H9 (cell line): ENCODE measurements around the gene LRRC42. TPM values are rescaled to one million over a fixed set of nuclear protein-coding genes. Genes with fewer than 3 reads are reported as not detected.
A peak's percentile ranks its signal among the peaks of the same experiment; 100 is the strongest.

Experiments used
- DNase-seq: peaks from one replicate; pipeline ENCODE4 v3.0.0-alpha.2; 2017
- H2AFZ ChIP-seq: one replicate; pipeline ENCODE4 v1.6.1; 2013; ENCODE audit warnings: mild to moderate bottlenecking, low read length, control low read depth, moderate library complexity
- H2AK5ac ChIP-seq: 2 replicates; pipeline ENCODE4 v1.6.1; 2013; ENCODE audit warnings: low read length, control low read depth, mixed read lengths; ENCODE audit not compliant: insufficient read length
- H2BK120ac ChIP-seq: one replicate; pipeline ENCODE4 v1.6.1; 2013; ENCODE audit warnings: low read depth, mild to moderate bottlenecking, low read length, control low read depth, inconsistent platforms; ENCODE audit not compliant: poor library complexity, severe bottlenecking
- H2BK12ac ChIP-seq: 2 replicates; pipeline ENCODE4 v1.6.1; 2013; ENCODE audit warnings: low read length, control low read depth, mixed read lengths, low read depth; ENCODE audit not compliant: insufficient read length
- H2BK15ac ChIP-seq: 2 replicates; pipeline ENCODE4 v1.6.1; 2013; ENCODE audit warnings: low read depth, low read length, control low read depth
- H2BK20ac ChIP-seq: one replicate; pipeline ENCODE4 v1.6.1; 2013; ENCODE audit warnings: low read depth, mild to moderate bottlenecking, low read length, control low read depth, inconsistent platforms; ENCODE audit not compliant: poor library complexity, severe bottlenecking
- H2BK5ac ChIP-seq: 2 replicates; pipeline ENCODE4 v1.6.1; 2013; ENCODE audit warnings: low read length, control low read depth, mixed read lengths; ENCODE audit not compliant: insufficient read length
- H3K14ac ChIP-seq: 2 replicates; pipeline ENCODE4 v1.6.1; 2013; ENCODE audit warnings: low read length, control low read depth; ENCODE audit not compliant: insufficient read depth
- H3K18ac ChIP-seq: 2 replicates; pipeline ENCODE4 v1.6.1; 2013; ENCODE audit warnings: low read depth, mild to moderate bottlenecking, mixed read lengths, low read length, control low read depth; ENCODE audit not compliant: insufficient read length
- H3K23ac ChIP-seq: 2 replicates; pipeline ENCODE4 v1.6.1; 2013; ENCODE audit warnings: low read length, control low read depth, mixed read lengths, low read depth; ENCODE audit not compliant: insufficient read length
- H3K23me2 ChIP-seq: 2 replicates; pipeline ENCODE4 v1.6.1; 2013; ENCODE audit warnings: low read depth, mild to moderate bottlenecking, mixed read lengths, low read length, control low read depth; ENCODE audit not compliant: insufficient read length, poor library complexity, severe bottlenecking
- H3K27ac ChIP-seq: 2 replicates; pipeline ENCODE4 v1.5.1; 2013; ENCODE audit warnings: low read length, control low read depth, mixed read lengths, low read depth; ENCODE audit not compliant: insufficient read length
- H3K27me3 ChIP-seq: 2 replicates; pipeline ENCODE4 v1.6.1; 2013; ENCODE audit warnings: low read length, control low read depth, inconsistent platforms; ENCODE audit not compliant: insufficient read depth
- H3K4ac ChIP-seq: 2 replicates; pipeline ENCODE4 v1.6.1; 2013; ENCODE audit warnings: low read depth, mild to moderate bottlenecking, control low read depth, inconsistent platforms, low read length, moderate library complexity
- H3K4me1 ChIP-seq: 2 replicates; pipeline ENCODE4 v1.6.1; 2013; ENCODE audit warnings: low read length, control low read depth, inconsistent platforms; ENCODE audit not compliant: insufficient read depth
- H3K4me2 ChIP-seq: 2 replicates; pipeline ENCODE4 v1.6.1; 2013; ENCODE audit warnings: low read length, control low read depth, mixed read lengths; ENCODE audit not compliant: insufficient read length, insufficient read depth
- H3K56ac ChIP-seq: 2 replicates; pipeline ENCODE4 v1.6.1; 2013; ENCODE audit warnings: low read depth, mild to moderate bottlenecking, mixed read lengths, low read length, control low read depth; ENCODE audit not compliant: insufficient read length
- H3K79me1 ChIP-seq: 2 replicates; pipeline ENCODE4 v1.6.1; 2013; ENCODE audit warnings: low read depth, mild to moderate bottlenecking, moderate library complexity, low read length, control low read depth, inconsistent platforms; ENCODE audit not compliant: insufficient read depth, poor library complexity, severe bottlenecking
- H3K79me2 ChIP-seq: 2 replicates; pipeline ENCODE4 v1.6.1; 2013; ENCODE audit warnings: low read length, control low read depth, inconsistent platforms; ENCODE audit not compliant: insufficient read depth
- H3K9ac ChIP-seq: 2 replicates; pipeline ENCODE4 v1.6.1; 2013; ENCODE audit warnings: low read length, control low read depth, mixed read lengths; ENCODE audit not compliant: insufficient read length; ENCODE audit errors: extremely low read depth
- H3K9me3 ChIP-seq: one replicate; pipeline ENCODE4 v1.6.1; 2013; ENCODE audit warnings: low read depth, low read length, inconsistent platforms; ENCODE audit not compliant: control insufficient read depth
- H3T11ph ChIP-seq: one replicate; pipeline ENCODE4 v1.6.1; 2013; ENCODE audit warnings: mild to moderate bottlenecking, low read length, control low read depth, inconsistent platforms
- H4K20me1 ChIP-seq: one replicate; pipeline ENCODE4 v1.6.1; 2013; ENCODE audit not compliant: control insufficient read depth, insufficient read length, insufficient read depth
- H4K5ac ChIP-seq: 2 replicates; pipeline ENCODE4 v1.6.1; 2013; ENCODE audit warnings: low read depth, mild to moderate bottlenecking, mixed read lengths, low read length, control low read depth; ENCODE audit not compliant: insufficient read length
- H4K8ac ChIP-seq: replicated peaks from 2 replicates; pipeline ENCODE4 v1.6.1; 2013; ENCODE audit warnings: low read length, control low read depth, mixed read lengths, low read depth; ENCODE audit not compliant: insufficient read length
- H4K91ac ChIP-seq: 2 replicates; pipeline ENCODE4 v1.6.1; 2013; ENCODE audit warnings: low read depth, mild to moderate bottlenecking, moderate library complexity, mixed read lengths, low read length, control low read depth; ENCODE audit not compliant: insufficient read length
- H3K27ac Mint-ChIP-seq, 3 experiments: 2 replicates in 2 of 3; 3 replicates in 1 of 3; pipeline ENCODE4 v1.8.0; 2020 to 2021; ENCODE audit warnings: mixed read lengths in 3 of 3, mild to moderate bottlenecking in 1 of 3, moderate library complexity in 1 of 3
- H3K27me3 Mint-ChIP-seq: 2 replicates; pipeline ENCODE4 v1.8.0; 2021; ENCODE audit warnings: low read depth, mild to moderate bottlenecking, moderate library complexity, mixed read lengths
- H3K36me3 Mint-ChIP-seq, 3 experiments: 2 replicates in 2 of 3; 3 replicates in 1 of 3; pipeline ENCODE4 v1.8.0; 2020 to 2021; ENCODE audit warnings: low read depth in 3 of 3, mixed read lengths in 3 of 3; ENCODE audit not compliant: insufficient read depth in 1 of 3
- H3K4me1 Mint-ChIP-seq, 2 experiments: 2 replicates each; pipeline ENCODE4 v1.8.0; 2020; ENCODE audit warnings: mixed read lengths in 2 of 2
- H3K4me3 Mint-ChIP-seq, 2 experiments: 2 replicates in 1 of 2; 3 replicates in 1 of 2; pipeline ENCODE4 v1.8.0; 2020 to 2021; ENCODE audit warnings: mild to moderate bottlenecking in 2 of 2, mixed read lengths in 2 of 2, moderate library complexity in 1 of 2
- H3K9me3 Mint-ChIP-seq, 2 experiments: 2 replicates in 1 of 2; 3 replicates in 1 of 2; pipeline ENCODE4 v1.8.0; 2020; ENCODE audit warnings: mild to moderate bottlenecking in 2 of 2, mixed read lengths in 2 of 2, moderate library complexity in 1 of 2
- WGBS: extraction: QIAGEN DNeasy Blood & Tissue Kit; methylation state at CpG from one replicate; pipeline ENCODE4 v1.1.7; 2013; ENCODE audit warnings: missing lambda C conversion rate, low lambda C conversion rate, mixed read lengths; ENCODE audit not compliant: insufficient read length; ENCODE audit errors: extremely low coverage; 5-methylcytosine and 5-hydroxymethylcytosine counted together
- total RNA-seq: library from RNA; stranded (reverse); gene quantifications from 2 replicates; pipeline ENCODE4 v1.2.1, GENCODE V29; 2021
- TF ChIP-seq, protein P1 (sequence below): fragments of 200-600 bp; sonication (generic); conservative IDR thresholded peaks from 3 replicates; pipeline ENCODE4 v1.8.0; 2021; ENCODE audit warnings: antibody characterized with exemption, mild to moderate bottlenecking

Gene LRRC42
- total RNA-seq, 1 experiment from 2014 or later: 36.3 TPM

DNA sequence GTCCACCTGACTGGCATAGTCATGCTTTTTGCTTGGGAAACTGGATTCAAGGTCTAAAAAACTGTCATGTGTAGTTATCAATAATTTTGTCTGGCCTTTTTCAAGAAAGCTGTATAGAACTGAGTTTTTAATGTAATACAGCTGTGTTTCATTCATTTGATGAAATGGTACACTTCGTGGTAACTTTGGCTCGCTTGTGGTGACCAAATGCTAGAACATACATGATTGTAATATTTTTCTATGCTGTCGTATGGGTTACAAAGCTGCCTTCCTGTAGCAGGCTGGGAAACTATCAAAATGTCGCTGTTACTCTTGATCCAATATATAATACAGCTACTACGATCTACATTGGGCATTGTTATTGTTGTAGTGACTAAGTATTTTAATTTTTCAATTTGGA, 2.1 kb downstream of the LRRC42 start:
- H3T11ph ChIP-seq: no peak overlapping the region

More for the DNA sequence above, 2.1 kb downstream of the LRRC42 start:
- Histone ChIP-seq H4K20me1 (no peaks in the 10 kb centered on the region), H3K9me3 (no peaks in the 10 kb centered on the region), H3K4me2 (no peak overlapping the region), H3K79me2 (no peaks in the 10 kb centered on the region; the same call in 1 of the 2 replicates), H3K23ac (no peak overlapping the region), H3K27ac (no peak overlapping the region), H3K4ac (no peak overlapping the region), H3K18ac (no peak overlapping the region), H2BK20ac (no peak overlapping the region), H2BK120ac (no peak overlapping the region), H3K79me1 (no peaks in the 10 kb centered on the region), H3K9ac (no peak overlapping the region), H3K27me3 (no peaks in the 10 kb centered on the region), H3K4me1 (peaks cover 5% of the 10 kb centered on the region), H2BK5ac (no peak overlapping the region), H3K14ac (no peak overlapping the region), H2BK15ac (no peak overlapping the region), H4K91ac (no peak overlapping the region), H4K8ac (no peak overlapping the region), H2AFZ (no peak overlapping the region), H2AK5ac (no peak overlapping the region), H3K23me2 (peaks cover 13% of the 10 kb centered on the region), H2BK12ac (no peak overlapping the region), H4K5ac (no peak overlapping the region), H3K56ac (no peak overlapping the region)
- no CpG with 5 or more reads among the region's 5 CpGs for WGBS
- peaks cover 49 to 60% of the 10 kb centered on the region in 2 experiments for H3K4me1 Mint-ChIP-seq
- no peaks in the 10 kb centered on the region; the same call in none of the 2 replicates for H3K27me3 Mint-ChIP-seq
- no peak for DNase-seq
- H3K27ac Mint-ChIP-seq: peak overlapping the region in 1 of 3 experiments; percentile 29; a peak in 2 of 7 replicates
- TF ChIP-seq, protein P1, sequence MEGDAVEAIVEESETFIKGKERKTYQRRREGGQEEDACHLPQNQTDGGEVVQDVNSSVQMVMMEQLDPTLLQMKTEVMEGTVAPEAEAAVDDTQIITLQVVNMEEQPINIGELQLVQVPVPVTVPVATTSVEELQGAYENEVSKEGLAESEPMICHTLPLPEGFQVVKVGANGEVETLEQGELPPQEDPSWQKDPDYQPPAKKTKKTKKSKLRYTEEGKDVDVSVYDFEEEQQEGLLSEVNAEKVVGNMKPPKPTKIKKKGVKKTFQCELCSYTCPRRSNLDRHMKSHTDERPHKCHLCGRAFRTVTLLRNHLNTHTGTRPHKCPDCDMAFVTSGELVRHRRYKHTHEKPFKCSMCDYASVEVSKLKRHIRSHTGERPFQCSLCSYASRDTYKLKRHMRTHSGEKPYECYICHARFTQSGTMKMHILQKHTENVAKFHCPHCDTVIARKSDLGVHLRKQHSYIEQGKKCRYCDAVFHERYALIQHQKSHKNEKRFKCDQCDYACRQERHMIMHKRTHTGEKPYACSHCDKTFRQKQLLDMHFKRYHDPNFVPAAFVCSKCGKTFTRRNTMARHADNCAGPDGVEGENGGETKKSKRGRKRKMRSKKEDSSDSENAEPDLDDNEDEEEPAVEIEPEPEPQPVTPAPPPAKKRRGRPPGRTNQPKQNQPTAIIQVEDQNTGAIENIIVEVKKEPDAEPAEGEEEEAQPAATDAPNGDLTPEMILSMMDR: no peak
- no peak overlapping the region for H3K4me3 Mint-ChIP-seq
- no peaks in the 10 kb centered on the region for H3K9me3 Mint-ChIP-seq
- H3K36me3 Mint-ChIP-seq: peaks cover 8 to 32% (median 16%) of the 10 kb centered on the region in 3 experiments
